ENCODE measurements around the gene NLGN4Y. TPM values are rescaled to one million over a fixed set of nuclear protein-coding genes. Genes with fewer than 3 reads are reported as not detected.

NLGN4Y gene
- not detected for total RNA-seq
- long read RNA-seq, donor 1, result 0 reads
- long read RNA-seq, donor 2, result 0 reads

GRCh38 chrY:14524272-14525231 is at the start of gene NLGN4Y:
NLGN4Y (plus strand) TSS chrY:14524529; CDS start chrY:14622120, 97,591 bp downstream.
- intact Hi-C loops (cut with DNase I), result no loop called here
- no peak for DNase-seq (ENCODE audit: low spot score)

- intact Hi-C loops (cut with DNase I), result no loop called here
- no peak for DNase-seq (ENCODE audit: low spot score)
These were observed 38.4 kb upstream of the NLGN4Y start for GRCh38 chrY:14485935-14486334.

- intact Hi-C loops (cut with DNase I), result no loop called here
- DNase-seq (ENCODE audit: low spot score), result no peak
These were observed 34.1 kb upstream of the NLGN4Y start for GRCh38 chrY:14490226-14490625.

GRCh38 chrY:14498071-14498470 is 26.3 kb upstream of the NLGN4Y start:
- no peak for DNase-seq (ENCODE audit: low spot score)
- intact Hi-C loops (cut with DNase I), result no loop called here

GRCh38 chrY:14504592-14504991 is 19.7 kb upstream of the NLGN4Y start:
- intact Hi-C loops (cut with DNase I), result no loop called here
- DNase-seq (ENCODE audit: low spot score), result no peak

- DNase-seq (ENCODE audit: low spot score), result no peak
- intact Hi-C loops (cut with DNase I), result no loop called here
These were observed 1.9 kb upstream of the NLGN4Y start for GRCh38 chrY:14522379-14522950.

GRCh38 chrY:14523491-14524271 is 648 bp upstream of the NLGN4Y start:
- intact Hi-C loops (cut with DNase I), result no loop called here

GRCh38 chrY:14525315-14525714 is 986 bp downstream of the NLGN4Y start:
- no peak for DNase-seq (ENCODE audit: low spot score)
- intact Hi-C loops (cut with DNase I), result no loop called here

More at GRCh38 chrY:14523491-14524271, 648 bp upstream of the NLGN4Y start:
- DNase-seq (ENCODE audit: low spot score), result no peak

GRCh38 chrY:14528361-14528760 is 4.0 kb downstream of the NLGN4Y start:
- intact Hi-C loops (cut with DNase I), result no loop called here
- DNase-seq (ENCODE audit: low spot score), result no peak

GRCh38 chrY:14536703-14537102 is 12.4 kb downstream of the NLGN4Y start:
- intact Hi-C loops (cut with DNase I), result no loop called here

GRCh38 chrY:14543506-14543905 is 19.2 kb downstream of the NLGN4Y start:
- intact Hi-C loops (cut with DNase I), result no loop called here
- no peak for DNase-seq (ENCODE audit: low spot score)

More at GRCh38 chrY:14536703-14537102, 12.4 kb downstream of the NLGN4Y start:
- no peak for DNase-seq (ENCODE audit: low spot score)

- intact Hi-C loops (cut with DNase I), result no loop called here
- no peak for DNase-seq (ENCODE audit: low spot score)
These were observed 57.0 kb downstream of the NLGN4Y start for GRCh38 chrY:14581294-14581693.

- no peak for DNase-seq (ENCODE audit: low spot score)
- intact Hi-C loops (cut with DNase I), result no loop called here
These were observed 62.4 kb downstream of the NLGN4Y start for GRCh38 chrY:14586725-14587124.

- intact Hi-C loops (cut with DNase I), result no loop called here
- DNase-seq (ENCODE audit: low spot score), result no peak
These were observed 77.0 kb downstream of the NLGN4Y start for GRCh38 chrY:14601372-14601771.

GRCh38 chrY:14617625-14618024 is 93.3 kb downstream of the NLGN4Y start:
- no peak for DNase-seq (ENCODE audit: low spot score)
- intact Hi-C loops (cut with DNase I), result no loop called here

- no peak for DNase-seq (ENCODE audit: low spot score)
- intact Hi-C loops (cut with DNase I), result no loop called here
These were observed 94.2 kb downstream of the NLGN4Y start for GRCh38 chrY:14618513-14618912.

GRCh38 chrY:14628208-14628607 is 103.9 kb downstream of the NLGN4Y start:
- intact Hi-C loops (cut with DNase I), result no loop called here

GRCh38 chrY:14631676-14632075 is 107.3 kb downstream of the NLGN4Y start:
- no peak for DNase-seq (ENCODE audit: low spot score)
- intact Hi-C loops (cut with DNase I), result no loop called here

More at GRCh38 chrY:14628208-14628607, 103.9 kb downstream of the NLGN4Y start:
- DNase-seq (ENCODE audit: low spot score), result no peak

- intact Hi-C loops (cut with DNase I), result no loop called here
- no peak for DNase-seq (ENCODE audit: low spot score)
These were observed 109.4 kb downstream of the NLGN4Y start for GRCh38 chrY:14633718-14634117.

- intact Hi-C loops (cut with DNase I), result no loop called here
- no peak for DNase-seq (ENCODE audit: low spot score)
These were observed 110.6 kb downstream of the NLGN4Y start for GRCh38 chrY:14634954-14635353.
